HG03196 (cell line): ENCODE results near the gene NRXN3.
"Not testable (repeated sequence)": the region's sequence is repeated elsewhere in the genome, so short reads cannot be mapped to it uniquely, and the experiment has no call there.

Experiments used
- ATAC-seq: cut with Tn5 transposase; IDR thresholded peaks from one replicate; pipeline ENCODE4 v1.9.1; 2021; ENCODE audit not compliant: unreplicated experiment

NRXN3 gene

DNA sequence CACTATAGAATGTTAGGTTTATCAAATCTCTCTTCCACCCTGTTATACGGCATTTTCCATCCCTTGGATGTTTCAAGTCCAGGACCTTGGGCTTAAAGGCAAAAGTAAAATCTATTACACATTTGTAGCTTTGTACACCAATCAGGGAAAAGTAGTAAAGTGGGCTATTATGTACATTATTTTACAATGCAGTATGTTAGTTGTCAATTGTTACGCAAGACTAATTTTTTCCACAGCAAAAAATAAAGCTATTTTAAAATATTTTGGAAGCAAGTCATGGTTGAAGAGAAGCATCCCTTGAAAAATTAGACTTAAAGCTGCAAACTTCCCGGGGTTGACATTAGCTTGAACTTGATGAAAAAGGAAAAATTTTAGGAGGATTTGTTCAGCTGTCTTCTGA lies 1564.9 kb downstream of the NRXN3 start:
- no peak for ATAC-seq

DNA sequence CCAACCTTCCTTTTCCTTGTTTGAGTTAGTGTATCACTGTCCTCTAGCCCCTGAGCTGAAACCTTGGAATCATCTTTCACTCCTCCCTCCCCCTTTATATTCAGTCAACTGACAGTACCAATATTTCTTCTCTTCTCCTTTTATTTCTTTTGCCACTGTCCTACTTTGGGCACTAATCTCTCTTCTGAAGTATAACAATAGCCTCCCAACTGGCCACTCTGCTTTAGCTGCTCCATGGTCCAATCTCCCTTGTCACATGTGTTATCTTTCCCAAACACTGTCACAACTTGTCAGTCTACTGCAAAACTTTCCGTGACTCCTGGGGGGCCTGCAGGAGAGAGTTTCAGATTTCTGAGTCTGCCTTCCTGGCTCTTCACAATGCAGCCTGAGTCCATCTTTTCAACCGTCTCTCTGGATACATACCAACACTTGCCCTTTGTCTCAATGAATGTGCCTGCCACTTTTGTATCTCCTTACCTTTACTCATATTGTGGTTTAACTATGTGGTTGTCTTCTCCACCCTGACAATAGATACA lies 1570.0 kb downstream of the NRXN3 start:
- ATAC-seq, result no peak

DNA sequence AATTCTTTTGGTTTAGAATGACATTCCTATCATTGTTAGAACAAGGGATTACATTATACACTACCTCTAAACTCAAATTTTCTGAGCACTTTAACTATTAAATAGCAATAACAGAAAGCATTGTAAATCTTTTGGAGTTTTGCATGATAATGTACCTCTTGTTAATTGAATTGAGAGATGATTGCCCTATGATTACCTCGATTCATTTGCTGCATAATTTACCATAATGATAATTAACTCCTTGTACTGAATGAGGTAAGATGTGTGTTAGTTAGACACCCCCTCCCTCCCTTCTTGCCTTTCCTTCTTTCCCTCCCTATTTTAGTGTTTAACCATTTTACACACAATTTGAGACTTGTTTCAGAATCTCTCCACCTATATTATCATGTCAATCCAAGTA lies 1572.0 kb downstream of the NRXN3 start:
- no peak for ATAC-seq

DNA sequence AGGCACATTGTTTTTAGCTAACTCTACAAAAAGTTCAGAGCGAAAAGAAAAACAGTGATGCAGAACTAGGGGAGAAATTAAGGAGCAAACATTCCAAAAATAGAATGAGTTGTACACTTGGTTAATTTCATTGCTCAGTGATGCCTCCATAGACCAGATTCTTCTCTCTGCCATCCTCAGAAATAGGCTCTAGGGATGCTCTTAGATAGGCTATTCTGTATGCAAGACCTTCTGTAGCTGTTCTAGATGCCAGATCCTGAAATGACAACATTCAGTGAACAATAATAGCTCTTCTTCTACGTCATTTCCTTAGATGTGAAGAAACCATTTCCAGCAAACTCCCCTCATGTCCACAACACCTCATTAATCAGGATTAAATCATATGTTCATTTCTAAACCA lies 1574.9 kb downstream of the NRXN3 start:
- no peak for ATAC-seq

DNA sequence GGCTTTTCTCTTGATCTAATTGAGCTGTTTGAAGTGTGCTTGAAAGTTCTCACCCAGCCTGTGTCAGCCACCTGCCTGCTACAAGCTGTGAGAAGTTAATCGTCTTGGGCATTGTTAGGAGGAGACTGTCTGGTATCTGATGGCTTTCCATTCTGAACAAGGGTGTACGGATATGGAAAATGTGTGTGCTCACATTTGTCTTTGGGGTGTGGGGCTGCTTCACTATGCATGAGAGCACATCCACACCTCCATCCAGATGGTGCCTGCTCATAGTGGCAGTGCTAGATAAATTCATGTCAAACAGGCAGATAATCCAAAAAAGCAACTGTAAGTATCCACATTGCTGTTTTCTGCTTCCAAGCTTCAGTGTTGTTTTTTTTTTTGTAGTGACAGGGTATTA lies 1578.9 kb downstream of the NRXN3 start:
- ATAC-seq, result no peak

DNA sequence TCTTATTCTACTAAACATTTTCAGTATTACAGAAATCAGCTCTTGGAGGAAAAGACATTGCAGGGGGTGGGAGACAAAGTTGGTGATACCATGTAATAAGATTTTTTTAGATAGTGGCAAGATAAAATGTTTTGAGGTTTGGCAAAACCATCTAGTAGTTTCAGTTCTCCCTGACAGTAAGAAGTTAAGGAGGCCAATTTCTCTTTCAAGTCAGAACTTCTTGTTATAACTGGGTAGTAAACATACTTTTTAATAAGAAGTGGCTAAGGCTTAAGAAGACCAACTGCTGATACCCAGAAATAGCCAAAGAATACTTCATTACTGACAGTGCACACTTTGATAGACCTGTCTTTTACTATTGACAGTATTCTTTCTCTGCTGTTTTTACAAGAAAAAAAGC lies 1588.8 kb downstream of the NRXN3 start:
- no peak for ATAC-seq

DNA sequence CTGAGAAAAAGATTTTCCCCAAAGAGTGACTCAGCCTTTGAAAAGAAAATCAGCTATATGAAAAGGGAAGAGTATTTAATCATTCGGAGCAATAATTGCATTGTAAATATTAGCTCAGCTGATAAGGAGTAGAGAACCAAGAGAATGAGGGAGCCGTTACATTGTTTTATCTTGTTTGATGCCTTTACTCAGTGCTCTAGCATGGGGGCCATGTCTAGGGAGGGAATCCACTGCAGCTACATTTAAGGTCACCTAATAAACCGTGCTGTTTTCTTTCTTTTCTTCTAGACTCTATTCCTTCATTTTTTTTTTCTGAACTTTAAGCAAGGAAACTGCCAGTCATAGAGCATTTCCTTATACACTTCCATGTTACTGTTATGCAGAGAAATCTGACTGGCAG lies 1594.2 kb downstream of the NRXN3 start:
- no peak for ATAC-seq

DNA sequence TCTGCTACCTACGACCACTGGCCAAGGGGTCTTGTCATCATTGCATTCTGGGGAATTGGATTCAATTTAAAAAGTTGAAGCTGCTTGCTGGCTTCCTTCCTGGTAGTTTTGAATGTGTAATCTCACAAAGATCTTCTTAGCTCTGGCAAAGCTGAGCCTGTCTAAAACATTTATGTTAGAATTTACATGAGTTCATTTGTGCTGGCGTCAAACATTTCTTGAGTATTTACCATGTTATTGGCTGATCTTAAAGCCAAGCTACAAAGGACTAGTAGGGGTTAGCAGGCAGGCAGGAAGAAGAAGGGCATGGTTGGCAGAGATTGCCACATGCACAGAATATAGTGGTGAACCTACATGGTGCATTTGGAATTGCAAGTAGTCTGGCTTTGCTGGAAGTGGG lies 1596.3 kb downstream of the NRXN3 start:
- no peak for ATAC-seq

DNA sequence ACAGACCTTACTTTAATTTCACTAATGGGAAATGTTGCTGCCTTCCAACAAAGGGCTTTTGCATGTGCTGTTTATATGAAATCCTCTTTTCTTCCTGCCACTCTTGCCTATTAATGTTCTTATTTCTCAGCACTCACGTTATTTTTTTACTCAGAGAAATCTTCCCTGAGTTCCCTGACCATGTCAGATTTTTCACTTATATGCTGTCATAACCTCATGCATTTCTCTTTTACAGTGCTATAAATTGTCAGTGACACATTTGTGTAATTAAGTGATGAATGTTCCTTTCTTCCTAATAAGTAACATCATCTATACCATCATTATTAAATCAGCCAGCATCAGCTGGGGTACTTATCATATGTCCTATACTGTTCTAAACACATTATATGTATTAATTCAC lies 1597.1 kb downstream of the NRXN3 start:
- no peak for ATAC-seq

DNA sequence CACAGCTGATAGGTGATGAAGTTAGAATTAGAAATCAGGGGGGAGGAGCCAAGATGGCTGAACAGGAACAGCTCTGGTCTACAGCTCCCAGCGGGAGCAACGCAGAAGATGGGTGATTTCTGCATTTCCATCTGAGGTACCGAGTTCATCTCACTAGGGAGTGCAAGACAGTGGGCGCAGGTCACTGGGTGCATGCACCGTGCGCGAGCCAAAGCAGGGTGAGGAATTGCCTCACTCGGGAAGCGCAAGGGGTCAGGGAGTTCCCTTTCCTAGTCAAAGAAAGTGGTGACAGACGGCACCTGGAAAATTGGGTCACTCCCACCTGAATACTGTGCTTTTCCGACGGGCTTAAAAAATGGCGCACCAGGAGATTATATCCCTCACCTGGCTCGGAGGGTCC lies 1597.5 kb downstream of the NRXN3 start:
- not testable (repeated sequence) for ATAC-seq

DNA sequence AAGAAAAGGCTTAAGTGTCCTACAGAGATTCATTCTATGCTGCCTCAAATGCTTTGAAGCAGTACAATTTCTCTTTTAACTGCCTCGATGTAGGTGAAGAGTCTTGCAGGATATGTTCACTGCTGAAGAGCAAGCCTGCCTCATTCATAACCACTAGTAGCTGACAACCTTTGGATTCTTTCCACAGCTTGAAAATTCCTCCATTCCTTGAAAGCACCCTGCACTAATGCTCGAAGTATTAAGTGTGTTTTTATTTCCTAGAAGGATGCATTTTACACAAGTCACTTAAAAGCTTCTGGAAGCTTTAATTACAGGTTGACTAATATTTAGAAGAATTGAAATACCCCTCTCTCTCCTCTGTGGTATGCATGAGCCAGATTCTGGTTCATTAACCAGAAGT lies 1611.7 kb downstream of the NRXN3 start:
- no peak for ATAC-seq

DNA sequence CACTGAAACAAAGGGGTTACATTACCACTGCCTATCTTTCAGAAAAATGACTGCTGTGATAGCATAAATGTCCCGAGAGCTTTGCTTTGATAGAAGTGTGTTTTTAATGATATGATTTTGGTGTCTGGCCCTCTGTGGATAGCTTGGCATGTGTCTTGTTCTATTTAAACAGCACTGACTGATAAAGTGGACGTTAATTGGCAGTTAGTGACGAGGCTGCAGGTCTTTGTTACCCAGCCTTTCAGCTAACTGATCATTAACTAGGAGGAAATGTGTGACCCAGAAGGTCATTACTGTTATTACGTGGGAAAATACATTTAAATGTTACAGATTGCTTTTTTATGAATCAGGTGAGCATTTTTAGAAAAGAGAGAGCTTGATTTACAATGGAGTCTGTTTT lies 1612.9 kb downstream of the NRXN3 start:
- no peak for ATAC-seq

DNA sequence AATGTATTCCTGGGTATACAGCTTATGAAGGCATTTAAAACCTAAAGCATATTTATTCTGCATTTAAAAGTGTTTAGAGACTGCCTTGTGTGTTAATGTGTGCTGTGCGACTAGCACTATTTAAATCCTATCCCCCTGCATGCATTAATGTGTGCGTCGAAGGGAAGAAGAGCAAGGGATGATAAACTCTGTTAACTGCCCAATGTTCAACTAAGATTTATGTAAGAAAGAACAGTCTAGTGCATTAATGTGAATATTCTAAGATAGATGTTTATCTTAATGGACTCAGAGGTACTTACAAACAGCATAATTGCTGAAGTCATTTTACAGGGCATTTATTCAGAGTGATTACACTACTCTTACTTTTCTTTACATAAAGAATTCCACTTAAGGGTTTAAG lies 1616.3 kb downstream of the NRXN3 start:
- ATAC-seq, result no peak

DNA sequence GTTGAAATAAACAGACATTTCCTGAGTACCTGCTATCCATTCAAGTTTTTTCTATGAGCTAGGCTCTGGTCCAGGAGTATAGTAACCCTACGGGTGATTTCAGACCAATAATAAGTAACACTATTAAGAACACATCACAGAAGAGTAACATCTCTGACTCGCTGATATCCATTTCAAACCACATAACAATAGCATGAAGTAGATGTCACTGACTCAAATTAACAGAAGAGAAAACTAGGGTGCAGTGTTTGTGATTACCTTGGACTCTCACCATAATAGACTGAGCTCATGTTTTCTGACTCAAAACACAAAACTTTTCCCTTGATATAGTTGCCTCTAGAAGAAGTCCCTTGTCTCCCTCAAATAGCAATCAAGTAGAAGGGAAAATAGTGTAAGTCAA lies 1618.2 kb downstream of the NRXN3 start:
- no peak for ATAC-seq

DNA sequence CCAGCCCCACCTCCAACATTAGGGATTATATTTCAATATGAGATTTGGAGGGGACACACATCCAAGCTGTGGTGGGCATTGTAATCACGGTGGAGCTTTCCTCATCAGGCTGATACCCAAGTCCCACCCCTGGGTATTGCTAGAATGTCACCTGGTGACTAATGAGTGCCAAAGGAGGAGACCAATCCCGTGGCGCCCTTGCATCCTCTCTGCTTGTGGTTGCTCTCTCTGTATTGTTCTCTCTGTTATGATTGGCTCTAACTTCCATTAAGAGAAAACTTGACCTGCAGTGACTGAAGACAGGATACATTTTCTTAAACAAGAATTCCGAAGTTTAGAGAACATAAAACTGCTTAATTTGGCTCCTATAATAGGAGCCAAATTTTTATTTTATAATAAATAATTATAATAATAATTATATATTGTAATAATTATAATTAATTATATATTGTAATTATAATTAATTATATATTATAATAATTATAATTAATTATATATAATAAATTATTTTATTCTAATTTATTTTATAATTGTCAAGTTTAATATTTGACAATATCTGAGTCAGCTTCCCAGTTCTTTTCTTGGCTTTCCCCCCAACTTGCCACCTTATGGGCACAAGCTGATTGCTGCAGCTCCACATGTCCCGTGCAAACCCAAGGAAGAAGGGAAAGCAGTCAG lies 1621.0 kb downstream of the NRXN3 start:
- ATAC-seq, result no peak

DNA sequence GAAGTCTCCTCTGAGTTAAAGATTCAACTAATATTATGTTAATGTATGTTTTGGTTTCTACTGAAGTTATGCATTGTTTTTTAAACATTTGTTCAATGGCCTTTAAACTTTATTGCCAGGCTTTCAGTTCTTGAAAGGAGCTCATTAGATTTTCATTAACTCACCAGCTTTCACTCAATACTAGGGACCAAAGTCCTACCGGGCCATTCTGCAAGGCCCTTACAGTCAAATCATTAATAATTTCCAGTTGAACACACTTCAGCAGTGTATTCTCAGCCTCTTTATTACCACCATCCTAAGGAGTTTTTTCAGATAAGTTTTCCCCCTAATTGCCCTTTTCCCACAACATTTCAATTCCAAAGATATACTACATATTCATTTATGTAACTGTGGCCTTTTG lies 1631.9 kb downstream of the NRXN3 start:
- no peak for ATAC-seq

DNA sequence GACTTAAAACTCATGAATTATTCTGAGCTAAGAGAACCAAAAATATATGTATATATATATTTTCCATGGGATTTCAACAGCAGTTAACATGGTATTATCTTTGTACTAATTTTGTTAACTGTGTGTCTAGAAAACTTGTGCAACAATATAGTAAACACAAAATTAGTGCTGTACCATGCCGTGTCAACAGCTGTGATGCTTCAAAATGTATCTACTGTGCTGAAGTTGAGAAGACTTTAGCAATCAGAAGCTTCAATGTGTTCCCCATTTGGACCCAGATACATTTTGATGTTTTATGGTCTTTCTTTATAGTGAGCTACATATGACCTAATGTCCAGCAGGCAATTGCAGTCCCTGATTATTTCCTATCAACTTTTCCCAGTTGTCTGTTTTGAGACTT lies 1635.5 kb downstream of the NRXN3 start:
- no peak for ATAC-seq

DNA sequence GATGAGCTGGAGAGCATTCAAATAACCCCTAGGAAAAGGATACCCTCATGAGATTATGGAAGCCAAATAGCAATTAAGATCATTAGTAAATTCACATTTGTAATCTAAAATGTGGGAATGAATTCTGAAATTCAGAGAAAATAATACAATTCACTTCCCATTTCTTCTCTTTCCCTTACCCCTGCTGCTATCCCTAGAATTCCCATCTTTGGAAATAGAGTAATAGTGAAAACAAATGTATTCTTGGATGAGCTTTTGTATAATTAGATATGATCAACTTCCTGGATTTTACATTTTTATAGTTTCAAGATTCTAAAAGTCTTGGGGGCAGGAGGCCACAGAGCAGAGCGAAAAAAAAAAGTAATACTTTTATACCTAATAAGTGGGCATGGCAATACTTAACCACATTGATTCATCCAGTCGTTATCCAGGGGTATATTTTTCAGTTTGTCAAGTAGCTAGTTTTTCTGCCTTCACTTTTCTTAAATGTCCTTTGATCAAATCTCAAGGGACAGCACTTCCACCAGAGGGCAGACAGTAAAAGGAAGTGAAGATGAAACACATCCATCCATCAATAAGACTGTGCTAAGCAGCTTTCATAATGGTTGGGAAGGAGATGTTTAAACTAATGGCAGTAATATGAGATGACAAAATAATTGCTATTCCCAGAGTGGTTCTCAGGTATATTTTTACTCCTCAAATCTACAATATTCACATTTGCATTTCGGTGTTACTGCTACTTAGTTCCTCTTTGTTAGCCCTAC lies 1639.9 kb downstream of the NRXN3 start:
- no peak for ATAC-seq

DNA sequence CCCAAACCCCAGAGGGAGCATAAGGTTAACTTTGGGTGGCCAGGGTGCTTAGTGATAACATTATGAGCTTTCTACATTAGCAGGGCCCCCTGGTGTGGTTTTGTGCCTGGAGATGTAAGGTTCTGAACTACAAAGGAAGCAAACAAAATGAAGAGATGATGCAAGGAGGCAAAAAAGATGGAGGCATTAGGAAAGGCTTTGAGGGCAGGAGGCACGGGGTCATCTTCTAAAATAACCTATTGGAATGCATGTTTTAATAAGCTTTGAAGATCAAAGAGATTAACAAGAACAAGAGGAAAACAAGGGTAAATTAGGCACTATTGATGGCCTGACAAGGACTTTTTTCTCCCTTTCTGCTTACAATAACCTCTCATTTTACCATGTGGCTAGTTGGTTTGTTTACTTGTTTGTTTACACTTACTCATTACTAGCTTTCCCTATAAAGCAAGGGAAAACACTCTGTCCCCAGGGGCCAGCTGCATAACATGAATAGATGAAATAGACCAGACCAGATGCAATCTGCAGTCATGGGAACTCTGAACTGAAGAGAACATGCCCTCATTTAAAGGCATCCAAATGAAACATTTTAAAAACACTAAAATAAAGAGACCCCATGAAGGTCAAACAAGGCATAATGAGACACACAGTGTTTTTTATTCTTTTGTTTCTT lies 1650.8 kb downstream of the NRXN3 start:
- ATAC-seq, result no peak

DNA sequence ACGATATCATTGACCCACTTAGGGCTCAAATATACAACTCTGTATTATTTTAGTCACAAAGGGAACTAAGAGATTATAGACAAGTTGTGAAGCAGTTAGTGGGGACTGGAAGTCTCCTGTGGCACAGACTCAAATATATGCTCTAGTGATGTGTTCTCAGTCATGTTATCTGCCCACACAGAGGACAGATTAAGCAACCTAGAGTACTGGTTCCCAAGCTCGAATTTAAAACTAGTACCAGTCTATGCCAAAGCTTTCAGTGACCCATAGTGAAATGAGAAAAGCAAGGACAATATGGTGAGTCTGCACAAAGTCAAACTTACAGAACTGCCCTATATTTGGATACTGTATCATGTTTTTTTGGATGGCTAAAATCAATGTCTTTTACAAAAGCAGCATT lies 1651.9 kb downstream of the NRXN3 start:
- ATAC-seq, result no peak

DNA sequence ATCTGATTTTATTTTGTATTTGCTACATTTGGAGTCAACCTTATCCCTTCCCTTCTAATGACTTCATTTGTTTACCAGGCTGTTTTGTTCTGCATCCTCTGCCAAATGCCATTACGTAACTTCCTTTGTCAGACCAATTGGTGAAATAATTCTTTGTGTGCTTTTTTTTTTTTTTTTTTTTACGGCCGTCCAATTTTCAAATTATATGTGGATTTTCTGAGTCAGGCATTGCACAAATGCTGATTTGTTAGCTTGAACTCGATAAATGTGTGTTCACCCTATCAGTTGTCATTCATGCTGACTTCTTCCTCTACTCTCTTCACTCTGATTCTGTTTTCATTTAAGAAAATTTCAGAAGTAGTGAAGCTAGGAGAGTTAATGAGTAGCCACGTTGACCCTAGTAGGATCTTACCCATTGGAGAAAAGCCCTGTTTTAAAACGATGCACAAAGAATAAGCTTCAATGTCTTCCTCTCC lies 1654.9 kb downstream of the NRXN3 start:
- ATAC-seq, result no peak

DNA sequence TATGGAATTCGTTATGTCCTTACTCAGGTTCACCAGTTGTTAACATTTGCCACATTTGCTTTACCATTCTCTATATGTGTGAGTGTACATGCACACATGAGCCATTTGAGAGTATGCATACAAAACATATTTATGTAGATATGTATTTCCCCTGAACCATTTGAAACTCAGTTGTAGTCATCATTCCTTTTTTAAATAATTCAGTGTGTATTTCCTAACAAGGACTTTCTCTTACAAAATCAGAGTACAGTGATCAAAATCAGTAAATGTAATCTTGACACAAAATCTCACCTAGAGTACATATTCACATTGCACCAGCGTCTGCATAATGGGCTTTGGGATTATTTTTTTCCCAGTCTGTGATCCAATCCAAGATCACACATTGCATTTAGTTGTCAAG lies 1656.2 kb downstream of the NRXN3 start:
- no peak for ATAC-seq
